Stimulated activated CD4-positive, alpha-beta T cell treated with anti-CD3 and anti-CD28 coated beads, Interleukin-4, amount 100 ng/mL, for 4 hours (primary cell): Measurements from ENCODE around the gene MSANTD2.

Experiments
- DNase-seq, 2 experiments: peaks; one replicate each; pipeline ENCODE4 v3.0.0-alpha.2; 2020

MSANTD2 gene

DNA sequence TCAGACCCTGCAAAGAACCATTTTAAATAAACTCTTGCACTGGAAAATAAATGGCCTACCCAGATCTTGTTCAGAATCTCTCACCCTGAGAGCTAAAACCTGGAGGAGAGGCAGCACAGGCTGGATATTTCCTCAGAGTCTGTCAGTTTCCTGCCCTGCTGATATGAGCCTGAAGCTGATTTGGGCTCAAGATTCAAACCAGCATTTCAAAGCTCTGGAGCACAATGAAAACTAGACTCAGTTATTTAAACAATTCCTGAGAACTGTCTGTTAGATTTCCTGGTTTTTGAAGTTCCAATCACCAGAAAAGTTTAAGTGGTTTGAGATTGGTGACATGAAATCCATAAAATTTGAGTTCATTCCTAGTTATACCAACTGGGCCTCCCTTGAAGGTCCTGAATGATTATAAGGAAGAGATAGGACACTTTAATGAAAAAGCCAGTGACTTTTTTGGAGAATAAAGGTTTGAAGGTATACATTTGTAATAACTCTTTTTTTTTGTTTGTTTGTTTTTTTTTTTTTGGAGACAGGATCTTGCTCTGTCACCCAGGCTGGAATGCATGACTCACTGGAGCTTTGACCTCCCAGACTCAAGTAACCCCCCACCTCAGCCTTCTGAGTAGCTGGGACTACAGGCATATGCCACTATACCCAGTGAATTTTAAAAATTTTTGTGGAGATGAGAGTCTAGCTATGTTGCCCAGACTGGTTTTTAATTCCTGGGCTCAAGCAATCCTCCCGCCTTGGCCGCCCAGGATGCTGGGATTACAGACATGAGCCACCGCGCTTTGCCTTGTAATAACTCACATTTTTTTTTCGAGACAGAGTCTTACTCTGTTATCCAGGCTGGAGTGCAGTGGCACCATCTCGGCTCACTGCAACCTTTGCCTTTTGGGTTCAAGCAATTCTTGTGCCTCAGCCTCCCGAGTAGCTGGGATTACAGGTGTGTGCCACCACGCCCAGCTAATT is 30.1 kb downstream of the MSANTD2 start:
- no peak for DNase-seq

- no peak for DNase-seq
Observed at GRCh38 chr11:124768914-124769313, 31.3 kb downstream of the MSANTD2 start.

- DNase-seq = no peak
Observed at GRCh38 chr11:124766156-124766555, 34.0 kb downstream of the MSANTD2 start.

DNA sequence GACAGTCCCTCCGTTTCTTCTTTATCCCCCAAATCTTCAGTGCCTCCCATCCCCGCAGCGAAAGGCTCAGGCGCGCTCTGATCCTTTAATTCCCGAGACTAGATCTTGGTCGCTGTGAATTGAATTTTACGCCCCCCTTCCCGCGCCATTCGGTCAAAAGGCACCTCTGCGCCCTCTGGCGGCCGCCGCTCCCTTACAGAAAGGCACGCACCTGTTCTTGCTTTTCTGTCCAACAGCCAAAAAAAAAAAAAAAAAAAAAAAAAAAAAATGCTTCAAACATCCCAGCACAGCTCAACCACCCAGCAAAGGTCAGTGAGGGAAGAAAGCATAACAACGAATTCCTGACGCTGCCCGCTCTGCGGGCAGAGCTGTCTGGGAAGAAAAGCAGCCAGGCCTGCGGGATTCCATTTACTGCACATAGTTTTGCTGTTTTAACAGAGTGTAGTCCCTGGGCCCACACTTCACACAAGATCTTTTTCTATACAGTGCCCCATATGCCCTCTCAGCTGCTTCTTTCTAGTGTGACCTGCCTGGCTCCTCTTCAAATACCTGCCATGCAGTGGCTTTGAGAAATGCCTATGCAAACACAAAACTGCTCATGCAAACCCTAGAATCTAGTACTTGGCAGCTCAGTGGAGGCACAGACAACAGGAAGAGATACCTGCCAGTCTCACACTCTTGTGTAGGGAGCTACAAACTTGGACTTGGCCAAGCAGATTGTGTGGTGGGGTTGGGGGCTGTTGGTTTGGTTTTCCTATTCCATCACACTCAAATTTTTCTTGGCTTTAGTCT is 36.9 kb downstream of the MSANTD2 start:
- DNase-seq = peak; percentile 78 to 83

DNA sequence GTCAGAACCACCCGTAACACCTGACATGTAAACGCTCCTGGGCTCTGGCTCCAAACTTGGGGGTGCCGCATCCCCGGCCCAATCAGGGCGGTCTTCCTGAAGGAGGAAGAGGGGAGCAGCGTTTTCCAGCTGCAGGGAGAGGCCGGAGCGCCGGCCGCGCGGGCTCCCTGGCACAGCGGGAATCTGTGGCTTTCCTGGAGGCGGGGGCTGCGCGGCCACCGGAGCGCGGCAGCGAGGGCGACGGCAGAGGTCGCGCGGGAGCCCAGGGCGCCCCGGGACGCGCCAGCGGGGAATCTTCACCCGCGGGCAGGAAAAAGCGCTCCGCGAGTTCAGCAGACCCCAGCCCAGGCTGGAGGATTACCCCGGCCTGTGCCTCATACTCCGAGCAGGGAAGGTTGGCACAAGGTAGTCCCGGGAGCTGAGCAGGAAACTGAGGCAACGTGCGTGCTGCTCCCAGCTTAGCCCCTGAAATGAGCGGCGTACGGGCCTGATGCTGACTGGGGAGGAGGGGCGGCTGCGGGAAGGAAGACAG is 37.5 kb downstream of the MSANTD2 start:
- DNase-seq = peak in 1 of 2 experiments; percentile 25

DNA sequence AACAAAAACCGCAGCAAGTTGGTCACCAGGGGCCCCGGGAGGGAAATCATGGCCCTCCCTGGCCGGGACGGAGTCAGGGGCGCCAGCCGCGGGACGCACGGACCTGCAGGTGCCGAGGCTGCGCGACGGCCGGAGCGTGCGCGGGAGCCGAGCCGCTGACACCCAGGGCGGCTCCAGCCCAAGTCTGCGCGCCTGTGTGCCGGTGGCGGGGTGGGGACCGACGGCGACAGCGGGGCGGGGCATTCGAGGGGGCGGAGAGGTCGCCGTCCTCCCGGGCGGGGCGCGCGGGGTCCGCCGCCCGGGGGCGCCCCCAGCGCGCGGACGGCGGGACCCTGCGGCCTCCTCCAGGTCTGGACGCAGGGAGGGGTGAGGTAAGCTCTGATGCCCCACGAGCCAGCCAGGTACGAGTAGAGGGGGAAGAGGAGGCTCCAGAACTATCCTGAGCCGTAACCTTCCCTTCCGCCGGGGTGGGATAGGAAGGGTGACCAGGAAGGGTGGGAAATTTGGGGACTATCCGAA is 38.0 kb downstream of the MSANTD2 start, which contains the start of gene ESAM:
Gene ESAM, minus strand, starts transcription at position 186 of the 519 bp plus-strand sequence. Its CDS starts 136 bp downstream, at position 50.
- peak; percentile 56 to 68 for DNase-seq

- DNase-seq = no peak
Observed at GRCh38 chr11:124761301-124762104, 38.7 kb downstream of the MSANTD2 start.

DNA sequence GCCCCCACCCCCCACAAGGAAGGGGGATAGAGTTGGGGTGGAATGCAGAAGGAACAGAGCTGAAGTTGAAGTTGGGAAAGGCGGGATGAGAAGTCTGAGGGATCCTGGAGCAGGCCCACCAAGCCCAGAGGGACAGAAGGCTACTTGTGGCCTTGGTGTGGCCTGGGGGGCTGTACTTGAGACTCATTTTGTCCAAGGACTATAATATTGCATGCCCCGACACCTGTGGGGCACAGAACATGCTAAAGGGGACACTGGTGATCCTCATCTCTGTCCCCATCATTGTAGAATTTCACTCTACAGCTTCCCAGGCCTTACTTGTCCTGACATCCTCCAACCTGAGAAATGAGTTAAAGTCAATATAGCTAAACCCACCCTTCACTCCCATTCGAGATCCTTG is 39.4 kb downstream of the MSANTD2 start:
- no peak for DNase-seq

- no peak for DNase-seq
Observed at GRCh38 chr11:124760205-124760652, 40.0 kb downstream of the MSANTD2 start.

DNA sequence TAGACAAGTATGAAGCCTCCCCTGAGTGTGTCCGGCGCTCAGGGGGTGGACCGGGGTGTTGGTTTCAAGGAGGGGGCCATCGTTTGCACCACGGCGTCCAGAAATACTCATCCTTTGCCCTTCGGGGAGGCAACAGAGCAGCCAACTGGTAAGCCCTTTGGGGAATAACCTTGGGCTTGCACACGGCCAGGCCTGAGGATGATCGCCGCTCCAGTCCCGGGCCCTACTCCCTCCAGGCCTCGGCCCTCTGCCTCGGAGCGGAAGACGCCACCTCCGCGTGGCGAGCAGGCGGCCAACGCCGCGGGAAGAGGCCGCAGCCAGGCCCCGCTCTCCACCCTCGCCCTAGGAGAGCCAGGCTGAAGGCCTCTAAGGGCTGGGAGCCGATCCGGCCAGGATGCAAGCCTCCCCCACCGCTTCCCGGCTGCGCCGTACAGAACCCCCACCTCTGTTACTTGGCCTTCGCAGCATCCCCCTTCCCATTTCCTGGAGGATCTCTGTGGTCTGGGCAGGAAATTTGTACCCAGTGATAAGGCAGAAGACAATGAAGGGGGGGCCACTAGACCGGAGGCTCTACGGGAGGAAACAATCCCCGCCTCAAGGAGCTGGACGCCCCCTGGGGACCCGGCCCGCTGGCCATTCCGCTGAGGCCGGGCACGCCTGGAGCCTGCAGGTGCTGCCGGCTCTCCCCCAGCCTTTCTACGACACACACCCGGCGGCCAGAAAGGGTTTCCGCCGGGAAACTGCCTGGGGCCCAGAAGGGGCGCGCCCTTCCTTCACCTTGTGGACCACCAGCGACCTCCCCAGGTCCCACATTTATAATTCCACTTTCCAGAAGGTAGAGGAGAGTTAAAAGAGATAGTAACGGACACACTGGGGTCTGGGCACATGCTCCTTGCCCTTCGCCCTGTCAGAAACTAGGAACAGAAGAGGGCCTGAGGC is 40.7 kb downstream of the MSANTD2 start:
- DNase-seq = no peak

DNA sequence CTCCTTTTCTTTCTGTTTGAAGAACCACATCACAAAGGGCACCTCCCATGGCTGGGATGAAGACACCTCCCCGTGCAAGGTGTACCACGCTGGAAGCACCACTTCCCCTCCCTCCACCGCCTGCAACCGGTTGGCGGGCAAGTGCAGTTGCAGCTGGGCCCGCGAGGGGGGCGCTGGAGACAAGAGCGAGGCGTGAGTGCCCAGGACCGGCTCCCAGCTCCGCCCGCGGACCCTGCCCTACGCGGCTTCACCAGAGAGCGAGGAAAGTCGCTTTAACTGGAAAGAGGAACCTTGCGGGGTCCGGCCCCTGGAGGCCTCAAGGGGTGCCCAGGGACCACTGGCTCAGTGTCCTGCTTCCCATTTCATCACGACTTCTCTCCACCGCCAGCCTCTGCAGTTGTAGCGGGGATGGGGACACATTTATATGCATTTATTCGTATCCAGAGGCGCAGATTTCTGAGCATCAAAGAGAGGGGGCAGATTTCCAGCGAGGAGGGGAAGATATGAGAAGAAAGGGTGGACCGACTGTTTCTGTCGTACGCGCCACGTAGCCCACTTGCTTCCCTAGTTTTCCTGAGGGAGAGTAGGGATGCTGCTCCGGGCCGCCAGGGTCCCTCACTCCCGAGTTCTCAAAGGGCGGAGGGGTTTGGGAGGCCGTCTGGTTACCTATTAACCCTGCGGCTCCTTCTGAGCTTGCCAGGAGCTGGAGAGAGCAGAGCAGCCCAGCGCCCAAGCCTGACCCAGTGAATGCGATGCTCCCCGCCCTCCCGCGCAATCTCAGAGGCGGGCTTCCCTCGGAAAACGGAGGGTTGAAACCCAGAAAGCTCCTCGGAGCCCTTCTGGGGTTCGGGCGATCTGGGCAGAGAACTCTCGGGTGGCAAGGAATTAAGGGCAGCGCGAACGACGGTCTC is 41.6 kb downstream of the MSANTD2 start:
- peak; percentile 55 to 62 for DNase-seq

- DNase-seq = no peak
Observed at GRCh38 chr11:124757320-124757719, 42.9 kb downstream of the MSANTD2 start.

GRCh38 chr11:124756753-124757227 is 43.4 kb downstream of the MSANTD2 start:
- DNase-seq = no peak

GRCh38 chr11:124756033-124756752 is 44.0 kb downstream of the MSANTD2 start:
- no peak for DNase-seq

DNA sequence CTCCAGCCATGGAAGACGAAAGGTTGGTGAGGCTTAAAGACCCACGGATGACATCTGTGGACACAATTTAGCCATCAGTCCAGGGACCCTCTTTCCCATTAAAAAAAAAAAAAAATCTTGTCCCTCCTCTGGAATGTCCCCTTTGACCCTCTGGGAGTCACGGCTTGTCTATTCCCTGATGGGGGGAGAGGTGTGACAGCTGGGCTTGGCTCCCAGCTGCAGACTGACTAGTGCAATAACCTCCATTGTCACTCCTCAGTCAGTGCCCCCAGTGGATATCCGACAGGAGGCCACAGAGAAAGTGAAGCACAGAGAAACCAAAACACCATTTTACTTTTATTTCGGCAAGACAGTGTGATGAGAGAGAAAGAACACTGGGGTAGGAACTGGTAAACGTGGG is 45.5 kb downstream of the MSANTD2 start:
- no peak for DNase-seq

DNA sequence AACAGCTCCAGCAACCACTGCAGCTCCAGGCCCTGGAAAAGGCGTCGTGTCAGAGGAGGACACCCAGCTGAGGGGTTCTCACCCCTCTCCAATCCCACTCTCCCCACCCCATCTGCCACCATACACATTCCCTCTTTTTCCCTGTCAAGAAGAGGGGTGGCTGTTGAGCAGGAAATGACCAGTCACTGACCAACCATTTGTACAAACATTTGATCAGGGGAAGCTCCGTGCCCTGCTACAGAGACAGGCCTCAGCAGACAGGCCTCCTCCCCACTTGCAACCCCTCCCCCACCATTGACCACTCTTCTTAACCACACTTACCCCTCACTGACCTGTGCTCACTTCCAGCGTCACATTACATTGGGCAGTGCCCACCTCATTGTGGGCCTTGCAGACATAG is 45.9 kb downstream of the MSANTD2 start:
- DNase-seq = no peak

DNA sequence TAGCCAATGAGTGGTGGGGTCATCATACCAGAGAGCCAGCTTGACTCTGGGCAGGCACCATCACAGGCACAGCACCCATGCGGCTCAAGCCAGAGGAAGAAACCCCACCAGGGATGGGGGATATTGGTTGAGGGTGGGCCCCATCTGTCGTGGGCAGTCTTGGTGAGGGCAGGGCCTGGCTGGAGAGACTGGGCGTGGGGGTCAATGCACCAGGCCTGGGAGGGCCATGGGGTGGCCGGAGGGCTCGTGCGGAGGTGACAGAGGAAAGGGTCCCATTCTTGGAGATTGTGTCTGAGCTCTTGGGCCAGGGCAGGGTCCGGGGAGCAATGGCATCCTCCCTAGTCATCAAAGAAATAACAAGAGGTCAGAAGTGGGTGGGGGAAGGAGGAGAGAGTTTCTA is 46.6 kb downstream of the MSANTD2 start:
- no peak for DNase-seq

DNA sequence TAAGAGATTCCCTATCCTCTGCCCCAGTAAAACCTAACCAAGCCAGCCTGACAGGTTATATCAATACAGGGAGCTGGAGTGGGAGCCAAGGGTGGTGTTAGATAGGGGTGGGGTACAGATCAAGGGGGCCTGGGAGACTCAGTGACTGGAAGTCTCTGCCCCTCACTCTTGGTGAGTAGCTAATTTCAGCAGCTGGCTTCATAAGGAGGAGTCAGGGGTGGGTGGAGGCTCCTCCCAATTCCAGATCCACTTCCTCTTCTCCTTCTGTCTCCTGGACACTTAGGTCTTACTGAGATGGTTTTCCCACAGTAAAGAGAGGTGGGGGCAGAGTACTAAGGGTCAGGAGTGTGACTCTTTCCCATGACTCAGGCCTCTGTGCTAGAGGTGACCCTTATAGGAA is 47.0 kb downstream of the MSANTD2 start:
- DNase-seq = no peak
